Measurements from ENCODE around the gene PRMT2.

DNA sequence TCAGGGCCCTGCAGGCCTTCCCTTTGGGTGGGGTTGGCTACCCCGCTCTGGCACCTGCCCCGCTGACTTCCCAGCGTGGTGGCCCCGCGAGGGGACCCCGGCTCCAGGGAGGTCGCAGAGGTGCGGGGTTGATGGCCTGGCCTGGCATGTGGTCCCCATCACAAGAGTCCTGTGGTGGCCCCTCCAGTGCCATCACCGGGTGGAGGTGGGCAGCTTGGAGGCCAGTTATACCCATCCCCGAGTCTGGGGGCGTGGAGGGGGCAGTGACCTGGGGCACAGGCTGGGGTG, 26.8 kb downstream of the PRMT2 start:
- TF ChIP-seq, protein P1, sequence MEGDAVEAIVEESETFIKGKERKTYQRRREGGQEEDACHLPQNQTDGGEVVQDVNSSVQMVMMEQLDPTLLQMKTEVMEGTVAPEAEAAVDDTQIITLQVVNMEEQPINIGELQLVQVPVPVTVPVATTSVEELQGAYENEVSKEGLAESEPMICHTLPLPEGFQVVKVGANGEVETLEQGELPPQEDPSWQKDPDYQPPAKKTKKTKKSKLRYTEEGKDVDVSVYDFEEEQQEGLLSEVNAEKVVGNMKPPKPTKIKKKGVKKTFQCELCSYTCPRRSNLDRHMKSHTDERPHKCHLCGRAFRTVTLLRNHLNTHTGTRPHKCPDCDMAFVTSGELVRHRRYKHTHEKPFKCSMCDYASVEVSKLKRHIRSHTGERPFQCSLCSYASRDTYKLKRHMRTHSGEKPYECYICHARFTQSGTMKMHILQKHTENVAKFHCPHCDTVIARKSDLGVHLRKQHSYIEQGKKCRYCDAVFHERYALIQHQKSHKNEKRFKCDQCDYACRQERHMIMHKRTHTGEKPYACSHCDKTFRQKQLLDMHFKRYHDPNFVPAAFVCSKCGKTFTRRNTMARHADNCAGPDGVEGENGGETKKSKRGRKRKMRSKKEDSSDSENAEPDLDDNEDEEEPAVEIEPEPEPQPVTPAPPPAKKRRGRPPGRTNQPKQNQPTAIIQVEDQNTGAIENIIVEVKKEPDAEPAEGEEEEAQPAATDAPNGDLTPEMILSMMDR (IDR thresholded peaks at IDR 0.05; ENCODE audit: low read depth, low read length), result no peak
- no peak for TF ChIP-seq POLR2A (IDR thresholded peaks at IDR 0.05; ENCODE audit: extremely low read depth, insufficient read length)

All from NB4 (cell line).